Epithelial cell of prostate (primary cell): Measurements from ENCODE around the gene PSMD9.
"Not testable (repeated sequence)": the region's sequence is repeated elsewhere in the genome, so short reads cannot be mapped to it uniquely, and the experiment has no call there.

Experiments used
- DNase-seq: peaks from one replicate; pipeline ENCODE4 v3.0.0-alpha.2; 2011; ENCODE audit warnings: low read depth, low spot score
- H3K27ac ChIP-seq: fragments of 450-650 bp; 2 replicates; pipeline ENCODE4 v1.5.1; 2017; ENCODE audit warnings: mild to moderate bottlenecking

The PSMD9 gene

DNA sequence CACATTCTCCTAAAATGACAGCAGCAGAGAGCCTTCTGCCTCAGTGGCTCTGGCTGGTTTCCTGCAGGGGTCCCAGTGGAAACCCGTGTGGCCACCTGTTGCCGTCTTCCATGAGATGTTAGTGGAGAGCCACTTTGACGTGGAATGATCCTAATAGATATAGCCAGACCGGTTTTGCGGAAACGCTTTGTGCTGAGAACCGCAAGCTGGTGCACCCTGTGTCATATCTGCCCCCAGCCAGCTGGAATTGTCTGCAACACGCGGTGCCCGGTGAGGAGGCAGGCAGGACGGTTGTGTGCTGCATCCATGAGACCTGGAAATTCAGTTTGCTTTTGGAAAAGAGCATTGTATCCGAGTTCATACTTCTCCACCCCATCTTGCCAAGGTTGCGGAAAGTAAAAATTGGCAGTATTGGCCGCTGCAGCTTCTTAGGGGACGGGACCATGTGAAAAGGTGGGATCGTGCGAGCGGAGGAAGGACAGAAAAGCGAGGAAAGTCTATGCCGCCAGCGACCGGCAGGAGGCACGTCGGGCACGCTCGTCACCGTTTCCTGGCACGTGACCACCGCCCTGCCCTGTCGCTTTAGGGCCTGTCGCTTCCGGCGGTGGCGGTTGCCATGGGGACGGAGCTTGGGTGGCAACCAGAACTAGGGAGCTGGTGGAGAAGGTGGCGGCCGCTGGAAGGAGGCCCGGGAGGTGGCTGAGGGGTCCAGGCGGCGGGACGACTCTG lies 29.5 kb downstream of the PSMD9 start, which contains the start of gene CFAP251:
Gene CFAP251, plus strand, starts transcription at position 643 of the 729 bp plus-strand sequence. CDS start 2,714 bp downstream, outside the sequence.
- peak; percentile 43 for DNase-seq
- peak within 1 kb of the TSS; percentile 57 for H3K27ac ChIP-seq

DNA sequence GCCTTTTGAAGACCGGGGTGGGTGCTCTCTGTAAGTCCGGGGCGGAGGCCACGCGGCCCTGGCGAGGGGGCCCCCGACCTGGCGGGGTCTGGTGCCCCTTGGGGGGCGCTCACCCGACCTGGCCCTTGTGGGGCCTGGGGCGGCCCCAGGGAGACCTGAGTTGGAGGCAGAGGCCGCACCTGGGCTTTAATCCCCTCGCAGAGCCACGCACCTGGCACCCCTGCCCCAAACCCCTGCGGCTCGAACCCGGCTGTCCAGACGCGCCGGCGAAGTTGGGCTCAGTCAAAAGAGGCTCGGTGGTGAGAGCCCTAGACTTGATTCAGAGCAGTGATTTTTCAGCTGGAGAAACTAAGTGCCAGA lies 30.1 kb downstream of the PSMD9 start:
- DNase-seq, result no peak
- peak overlapping the region; percentile 57 for H3K27ac ChIP-seq

DNA sequence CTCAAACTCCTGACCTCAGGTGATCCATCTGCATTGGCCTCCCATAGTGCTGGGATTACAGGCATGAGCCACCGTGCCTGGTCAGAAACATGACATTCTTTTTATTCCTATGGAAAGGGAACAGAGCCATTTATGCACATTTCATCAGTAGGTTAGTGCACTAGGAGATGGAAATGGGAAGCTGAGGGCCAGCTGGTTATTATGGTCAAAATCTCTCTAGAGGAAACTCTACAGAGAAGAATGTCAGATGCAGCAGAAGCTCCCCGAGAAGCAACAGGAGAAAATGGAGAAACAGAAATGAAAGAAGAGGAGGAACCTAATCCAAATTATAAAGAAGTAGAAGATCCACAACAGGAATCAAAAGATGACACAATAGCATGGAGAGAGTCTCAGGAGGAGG lies 32.5 kb downstream of the PSMD9 start:
- no peak overlapping the region for H3K27ac ChIP-seq
- no peak for DNase-seq

DNA sequence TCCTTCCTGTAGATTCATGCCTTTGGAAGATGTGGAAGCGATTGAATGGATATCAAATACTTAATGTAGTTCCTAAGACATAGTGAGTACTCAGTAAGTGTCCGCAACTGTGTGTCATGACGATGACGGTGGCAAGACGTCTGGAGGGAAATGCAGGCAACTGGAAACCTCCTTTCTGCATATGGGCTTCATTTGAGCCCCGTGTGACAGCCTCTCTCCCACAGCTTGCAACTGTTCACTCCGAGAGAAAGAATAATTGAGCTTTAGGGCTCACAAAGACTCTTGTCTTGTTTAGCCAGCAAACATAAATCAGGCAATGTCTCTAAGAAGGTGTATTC lies 36.7 kb downstream of the PSMD9 start:
- no peak for DNase-seq
- H3K27ac ChIP-seq, result peak overlapping the region; percentile 90

DNA sequence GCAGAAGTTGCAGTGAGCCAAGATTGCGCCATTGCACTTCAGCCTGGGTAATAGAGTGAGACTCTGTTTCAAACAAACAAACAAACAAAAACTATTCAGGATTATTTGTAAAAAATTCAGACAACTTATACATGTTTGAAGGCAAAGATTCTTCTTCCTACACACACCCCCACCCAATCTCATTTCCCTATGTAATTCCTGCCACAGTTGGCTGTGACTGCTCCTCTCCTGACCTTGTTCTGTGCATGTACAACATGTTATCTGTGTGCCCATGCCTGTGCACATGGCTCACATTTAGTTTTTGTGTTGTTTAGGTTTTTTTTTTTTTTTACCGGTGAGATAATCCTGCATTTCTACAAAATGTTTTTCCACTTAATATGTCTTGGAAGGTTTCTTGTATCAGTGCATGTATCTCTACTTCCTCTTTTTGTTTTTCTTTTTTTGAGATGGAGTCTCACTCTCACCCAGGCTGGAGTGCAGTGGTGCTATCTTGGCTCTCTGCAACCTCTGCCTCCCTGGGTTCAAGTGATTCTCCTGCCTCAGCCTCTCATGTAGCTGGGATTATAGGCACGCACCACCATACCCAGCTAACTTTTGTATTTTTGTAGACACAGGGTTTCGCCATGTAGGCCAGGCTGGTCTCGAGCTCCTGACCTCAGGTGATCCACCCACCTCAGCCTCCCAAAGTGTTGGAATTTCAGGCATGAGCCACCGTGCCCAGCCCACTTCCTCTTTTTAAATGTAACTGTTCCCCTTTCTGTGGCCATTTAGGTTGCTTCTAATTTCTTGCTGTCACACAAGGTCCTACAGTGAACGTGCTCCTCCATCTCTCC lies 38.5 kb downstream of the PSMD9 start:
- peak overlapping the region; percentile 29 for H3K27ac ChIP-seq

DNA sequence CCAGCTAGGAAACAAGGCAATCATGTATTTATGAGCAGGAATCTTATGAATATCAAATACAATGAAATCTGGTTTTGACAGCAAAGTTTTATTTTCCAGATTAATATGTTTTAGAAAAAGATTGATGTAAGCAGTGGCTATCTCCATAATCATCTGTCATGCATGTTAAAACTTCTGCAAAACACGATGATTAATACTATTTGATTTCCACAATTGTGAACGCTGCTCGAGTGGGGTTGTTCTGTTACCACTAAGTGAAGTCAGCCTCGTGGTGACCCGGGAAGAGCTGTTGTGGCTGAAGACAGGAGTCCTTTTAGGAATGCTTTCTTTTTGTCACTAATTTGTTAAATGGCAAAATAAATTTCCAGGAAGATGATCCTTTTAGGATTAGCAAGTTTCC lies 39.2 kb downstream of the PSMD9 start:
- no peak for DNase-seq
- H3K27ac ChIP-seq, result peak overlapping the region; percentile 29

More for the DNA sequence above, 38.5 kb downstream of the PSMD9 start:
- DNase-seq, result no peak

DNA sequence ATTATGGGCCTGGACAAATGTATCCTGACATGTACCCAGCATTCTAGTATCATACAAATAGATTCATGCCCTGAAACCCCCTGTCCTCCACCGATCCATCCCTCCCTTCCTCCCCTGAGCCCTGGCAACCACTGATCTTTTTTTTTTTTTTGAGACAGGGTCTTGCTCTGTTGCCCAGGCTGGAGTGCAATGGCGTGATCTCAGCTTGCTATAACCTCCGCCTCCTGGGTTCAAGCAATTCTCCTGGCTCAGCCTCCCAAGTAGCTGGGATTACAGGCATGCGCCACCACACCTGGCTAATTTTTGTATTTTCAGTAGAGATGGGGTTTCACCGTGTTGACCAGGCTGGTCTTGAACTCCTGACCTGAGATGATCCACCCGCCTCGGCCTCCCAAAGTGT lies 41.0 kb downstream of the PSMD9 start:
- H3K27ac ChIP-seq, DNase-seq: not testable (repeated sequence)

DNA sequence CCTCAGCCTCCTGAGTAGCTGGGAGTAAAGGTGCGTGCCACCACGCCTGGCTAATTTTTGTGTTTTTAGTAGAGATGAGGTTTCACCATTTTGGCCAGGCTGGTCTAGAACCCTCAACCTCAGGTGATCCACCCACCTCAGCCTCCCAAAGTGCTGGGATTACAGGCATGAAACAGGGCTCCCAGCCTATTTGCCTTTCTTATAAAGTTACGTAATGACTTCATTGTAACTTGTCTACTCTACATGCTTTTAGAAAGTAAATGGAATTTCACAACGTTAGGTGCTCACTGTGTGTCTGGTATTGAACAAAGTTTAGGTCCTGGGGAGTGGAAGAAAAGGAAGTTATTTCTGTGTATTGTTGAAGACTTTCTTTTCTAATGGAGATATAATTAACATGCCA lies 42.3 kb downstream of the PSMD9 start:
- no peak for DNase-seq

DNA sequence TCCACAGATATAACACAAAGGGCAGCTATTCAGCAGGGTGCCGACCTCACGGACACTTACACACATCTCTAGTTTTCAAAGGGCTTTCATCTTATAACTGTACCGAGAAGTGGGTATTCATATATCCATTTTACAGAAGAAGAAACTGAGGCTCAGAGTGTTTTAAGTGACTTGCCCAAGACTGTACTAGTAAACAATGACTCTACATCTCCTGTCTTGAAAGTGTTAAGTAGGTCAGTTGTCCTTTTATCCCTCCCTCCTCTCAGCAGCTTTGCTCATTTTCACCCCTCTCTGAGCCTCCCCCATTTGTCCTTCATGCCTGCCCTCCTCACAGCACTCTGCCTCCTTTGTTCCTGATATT lies 43.6 kb downstream of the PSMD9 start:
- no peak overlapping the region for H3K27ac ChIP-seq
- no peak for DNase-seq

More for the DNA sequence above, 42.3 kb downstream of the PSMD9 start:
- H3K27ac ChIP-seq, result no peak overlapping the region

DNA sequence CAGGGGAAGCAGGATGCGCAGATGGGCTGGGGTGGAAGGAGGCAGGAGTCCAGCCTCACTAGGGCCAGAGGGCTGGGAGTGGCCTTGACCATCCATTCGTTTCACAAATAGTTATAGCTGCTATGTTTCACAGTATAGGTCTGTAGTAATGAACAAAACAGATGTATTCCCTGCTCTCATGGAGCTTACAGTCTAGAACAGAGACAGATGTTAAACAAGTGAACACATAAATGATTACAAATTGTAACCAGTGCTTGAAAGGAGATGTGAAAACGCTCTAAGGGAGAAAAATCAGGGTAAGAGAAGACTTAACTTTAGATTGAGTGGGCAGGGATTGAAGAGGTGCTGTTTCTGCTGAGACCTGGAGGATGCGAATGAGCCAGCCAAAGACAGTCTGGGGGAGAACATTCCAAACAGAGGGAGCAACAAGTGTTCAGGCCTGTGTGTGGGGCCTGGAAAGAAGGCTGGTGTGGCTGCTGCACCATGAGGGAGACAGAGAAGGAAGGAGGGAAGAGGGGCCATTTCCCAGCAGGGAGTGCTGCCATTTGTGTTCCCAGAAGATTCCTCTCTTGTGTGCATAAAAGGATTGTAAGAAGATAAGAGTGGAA lies 44.4 kb downstream of the PSMD9 start:
- H3K27ac ChIP-seq, result no peak overlapping the region

DNA sequence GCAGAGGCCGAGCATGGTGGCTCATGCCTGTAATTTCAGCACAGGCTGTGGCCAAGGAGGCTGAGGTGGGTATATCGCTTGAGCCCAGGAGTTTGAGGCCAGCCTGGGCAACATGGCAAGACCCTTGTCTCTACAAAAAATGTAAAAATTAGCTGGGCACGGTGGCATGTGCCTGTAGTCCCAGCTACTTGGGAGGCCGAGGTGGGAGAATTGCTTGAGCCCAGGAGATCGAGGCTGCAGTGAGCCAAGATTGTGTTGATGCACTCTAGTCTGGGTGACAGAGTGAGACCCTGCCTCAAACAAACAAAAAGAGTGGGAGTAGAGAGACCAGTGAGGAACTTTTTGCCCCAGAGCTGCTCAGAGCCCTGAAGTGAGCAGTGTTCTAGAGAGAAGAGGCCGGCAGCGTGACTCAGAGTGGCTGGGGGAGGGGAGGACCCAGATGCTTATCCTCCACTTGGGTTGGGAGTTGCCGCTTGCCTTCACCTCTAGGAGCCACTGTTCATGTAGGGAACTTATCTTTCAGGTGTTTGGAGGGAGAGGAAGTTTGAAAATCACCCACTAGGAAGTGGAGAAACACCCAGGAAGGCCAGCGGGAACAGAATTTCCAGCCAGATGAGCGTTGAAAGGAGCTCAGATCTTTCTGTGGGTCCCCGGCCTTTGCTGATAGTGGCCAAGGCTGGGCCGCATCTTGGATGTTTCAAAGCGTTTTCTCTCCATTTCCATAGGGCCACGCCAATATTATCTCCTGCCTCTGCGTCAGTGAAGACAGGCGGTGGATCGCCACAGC lies 45.1 kb downstream of the PSMD9 start:
- H3K27ac ChIP-seq, result no peak overlapping the region
- no peak for DNase-seq

More for the DNA sequence above, 44.4 kb downstream of the PSMD9 start:
- DNase-seq, result no peak

DNA sequence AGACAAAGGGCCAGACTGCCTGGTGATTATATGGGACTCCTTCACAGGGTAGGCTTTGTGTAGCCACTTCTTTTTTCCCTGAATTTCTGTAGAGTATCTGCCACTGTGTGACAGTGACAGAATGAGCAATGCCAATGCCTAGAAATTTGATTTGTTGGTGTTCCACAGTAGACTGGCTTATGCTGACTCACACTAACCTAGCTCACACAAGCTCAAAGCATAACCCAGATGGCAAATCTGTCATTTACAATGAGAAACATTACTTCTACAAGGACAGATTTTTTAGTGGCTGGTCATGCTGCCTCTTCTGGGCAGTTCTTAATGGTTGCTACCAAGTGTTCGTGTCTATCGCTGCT lies 45.7 kb downstream of the PSMD9 start:
- no peak overlapping the region for H3K27ac ChIP-seq
- DNase-seq, result no peak

DNA sequence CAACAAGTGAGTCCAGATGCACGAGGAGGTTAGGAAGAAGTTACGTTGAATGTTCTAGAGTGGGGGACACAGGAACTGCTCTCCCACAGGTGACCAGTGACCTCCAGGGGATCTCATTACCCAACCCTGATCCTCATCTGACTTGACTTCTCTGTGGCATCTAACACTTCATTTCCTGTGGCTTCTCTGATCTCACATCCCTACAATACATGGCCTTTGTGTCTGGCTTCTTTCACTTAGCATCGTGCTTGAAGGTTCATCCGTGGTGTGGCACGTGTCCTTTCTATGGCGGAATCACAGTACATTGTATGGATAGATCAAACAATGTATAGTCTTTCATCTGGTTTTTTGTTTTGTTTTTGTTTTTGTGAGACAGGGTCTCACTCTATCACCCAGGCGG lies 49.1 kb downstream of the PSMD9 start:
- DNase-seq, result no peak
- no peak overlapping the region for H3K27ac ChIP-seq

DNA sequence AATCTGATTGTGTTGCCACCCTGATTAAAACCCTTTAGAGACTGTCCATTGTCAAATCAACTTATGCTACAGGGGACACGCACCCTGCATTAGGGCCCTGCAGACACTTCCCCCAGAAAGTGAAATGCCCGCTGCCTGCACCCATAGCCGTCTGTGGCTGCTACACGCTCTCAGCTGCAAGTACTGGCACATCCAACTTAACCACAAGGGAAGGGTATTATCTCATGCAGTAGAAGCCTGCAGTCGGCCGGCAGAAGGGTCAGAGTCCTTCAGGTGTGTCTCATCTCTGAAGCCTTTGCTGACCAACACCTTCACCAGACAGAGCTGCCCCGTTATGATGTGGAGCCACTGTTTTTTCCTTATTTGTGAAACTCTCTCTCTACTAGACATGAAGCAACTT lies 50.6 kb downstream of the PSMD9 start:
- peak; percentile 18 for DNase-seq
- peak overlapping the region; percentile 23 for H3K27ac ChIP-seq

DNA sequence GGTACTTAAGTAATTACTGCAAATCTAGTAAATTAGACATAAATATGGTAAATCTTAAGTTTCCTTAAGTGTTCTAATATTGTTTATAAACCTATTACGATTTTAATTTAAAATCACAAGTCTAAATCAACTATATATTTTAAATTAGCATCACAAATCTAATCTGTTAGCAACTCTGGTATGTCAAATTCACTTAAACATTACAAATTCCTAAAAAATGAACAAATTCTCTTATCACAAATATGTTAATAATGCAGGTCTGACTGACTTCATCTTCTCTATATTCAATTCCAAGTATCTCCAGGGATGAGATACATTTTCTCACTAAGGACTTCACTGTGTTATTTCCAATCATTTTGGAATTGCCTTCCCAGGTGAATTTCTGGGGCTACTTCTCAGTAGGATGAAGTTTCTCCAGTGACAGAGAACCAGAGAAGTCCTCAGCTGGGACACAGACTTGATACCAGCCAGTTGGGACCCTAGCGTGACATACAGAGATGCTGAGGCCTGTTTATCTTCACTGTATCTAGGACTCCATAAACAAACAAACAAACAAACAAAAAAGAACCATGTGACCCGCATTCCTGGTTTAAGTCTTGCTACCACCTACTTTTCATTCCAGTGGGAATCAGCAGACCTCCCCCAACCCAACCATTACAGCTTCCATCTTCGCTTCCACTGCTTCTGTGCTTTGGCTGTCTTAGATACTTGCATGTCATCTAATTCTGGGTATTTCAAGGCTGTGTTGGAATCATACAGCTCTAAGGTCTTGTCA lies 51.6 kb downstream of the PSMD9 start:
- no peak for DNase-seq
- H3K27ac ChIP-seq, result no peak overlapping the region

DNA sequence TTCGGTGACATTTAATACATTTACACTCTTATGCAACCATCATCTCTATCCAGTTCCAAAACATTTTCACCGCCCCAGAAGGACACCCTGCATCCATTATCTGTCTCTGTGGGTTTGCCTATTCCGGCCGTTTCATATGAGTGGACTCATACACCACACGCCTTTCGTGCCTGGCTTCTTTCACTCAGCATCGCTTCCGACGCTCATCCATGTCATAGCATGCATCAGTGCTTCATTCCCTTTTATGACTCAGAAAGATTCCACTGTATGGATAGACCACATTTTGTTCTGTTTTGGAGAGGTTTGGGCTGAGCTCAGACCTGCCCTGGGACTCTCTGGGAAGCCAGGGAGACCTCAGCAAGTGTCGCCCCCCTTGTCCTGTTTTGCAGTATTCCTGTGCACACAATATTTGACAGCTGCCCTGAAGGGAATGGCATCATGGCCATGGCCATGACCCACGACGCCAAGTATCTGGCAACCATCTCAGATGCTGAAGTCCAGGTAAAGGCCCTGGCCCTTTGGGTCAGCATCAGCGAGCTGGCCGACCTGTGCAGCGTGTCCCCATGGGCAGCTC lies 53.6 kb downstream of the PSMD9 start:
- H3K27ac ChIP-seq, result peak overlapping the region; percentile 67
- peak; percentile 60 for DNase-seq

DNA sequence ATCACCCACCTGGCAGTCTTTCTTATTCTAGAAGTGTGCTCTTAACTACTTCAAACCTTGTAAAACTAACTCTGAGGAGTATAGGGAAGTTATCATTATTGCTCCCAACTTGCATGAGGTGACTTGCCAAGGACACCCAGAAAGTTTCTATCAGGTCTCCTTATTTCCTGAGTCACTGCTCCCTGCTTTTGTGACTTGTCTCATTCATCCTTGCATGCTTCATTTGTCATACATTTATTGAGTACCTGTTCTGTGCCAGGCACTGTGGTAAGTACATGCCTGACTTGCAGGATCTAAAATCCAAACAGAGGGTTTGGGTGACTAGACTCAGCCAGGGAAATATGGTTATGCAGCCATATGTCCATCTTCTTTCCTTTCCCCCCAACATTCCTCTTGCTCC lies 55.3 kb downstream of the PSMD9 start:
- peak; percentile 36 for DNase-seq
- H3K27ac ChIP-seq, result peak overlapping the region; percentile 67

DNA sequence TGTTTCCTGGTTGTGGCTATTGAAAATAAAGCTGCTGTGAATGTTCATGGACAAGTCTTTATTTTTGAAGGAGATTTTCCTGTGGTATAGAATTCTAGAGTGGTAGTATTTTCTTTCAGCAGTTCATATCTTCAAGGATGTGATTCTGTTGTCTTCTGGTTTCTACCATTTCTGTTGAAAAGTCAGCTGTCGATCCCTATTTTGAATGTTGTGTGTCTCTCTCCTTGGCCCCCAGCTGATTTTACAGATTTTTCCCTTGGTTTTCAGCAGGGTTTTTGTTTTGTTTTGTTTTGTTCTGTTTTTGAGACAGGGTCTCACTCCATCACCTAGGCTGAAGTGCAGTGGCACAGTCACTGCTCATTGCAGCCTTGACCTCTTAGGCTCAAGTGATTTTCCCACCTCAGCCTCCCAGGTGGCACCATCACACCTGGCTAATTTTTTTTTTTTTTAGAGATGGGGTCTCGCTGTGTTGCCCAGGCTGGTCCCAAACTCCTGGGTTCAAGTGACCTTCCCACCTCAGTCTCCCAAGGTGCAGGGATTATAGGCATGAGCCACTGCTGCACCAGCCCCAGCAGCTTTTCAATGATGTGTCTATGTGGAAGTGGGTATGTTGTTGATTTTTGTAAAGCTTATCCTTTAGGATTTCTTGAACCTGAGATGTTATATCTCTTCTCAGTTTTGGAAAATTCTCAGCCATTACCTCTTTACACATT lies 57.9 kb downstream of the PSMD9 start:
- H3K27ac ChIP-seq, result no peak overlapping the region
- DNase-seq, result no peak

DNA sequence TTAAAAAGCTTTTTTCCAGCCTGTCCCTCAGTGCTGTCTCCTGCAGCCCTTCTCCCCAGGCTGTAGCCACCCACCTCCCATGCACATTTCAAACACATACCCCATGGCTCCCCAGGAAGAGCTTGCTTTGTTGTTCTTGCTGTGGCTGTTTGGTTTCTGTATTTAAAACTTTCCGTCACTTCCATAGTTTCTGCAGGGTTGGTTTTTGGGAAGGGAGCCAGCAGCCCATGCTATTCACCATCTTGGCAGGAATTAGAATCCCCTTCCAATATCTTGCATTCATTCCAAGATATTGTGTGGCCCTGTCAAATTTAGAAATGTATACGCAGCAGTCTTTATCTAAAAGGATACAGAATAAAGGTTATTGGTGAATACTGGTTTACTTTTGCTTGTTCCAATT lies 59.4 kb downstream of the PSMD9 start:
- no peak overlapping the region for H3K27ac ChIP-seq
- DNase-seq, result no peak
